Left ventricle myocardium inferior (tissue), 1 donor: ENCODE results near the gene SYNDIG1. TPM values are rescaled to one million over a fixed set of nuclear protein-coding genes. Genes with fewer than 3 reads are reported as not detected.

Experiments
- DNase-seq: peaks from one replicate; pipeline ENCODE4 v3.0.0-alpha.2; 2020
- H3K27ac ChIP-seq: fragments of 200-600 bp; replicated peaks from 2 replicates; pipeline ENCODE4 v1.8.0; 2021
- H3K27me3 ChIP-seq: fragments of 200-600 bp; 2 replicates; pipeline ENCODE4 v1.8.0; 2021; ENCODE audit warnings: low read depth
- H3K36me3 ChIP-seq: fragments of 200-600 bp; 2 replicates; pipeline ENCODE4 v1.8.0; 2021
- H3K4me1 ChIP-seq: fragments of 200-600 bp; 2 replicates; pipeline ENCODE4 v1.8.0; 2021
- H3K4me3 ChIP-seq: fragments of 200-600 bp; 2 replicates; pipeline ENCODE4 v1.8.0; 2021; ENCODE audit warnings: mild to moderate bottlenecking, moderate library complexity
- H3K9me3 ChIP-seq: fragments of 200-600 bp; replicated peaks from 2 replicates; pipeline ENCODE4 v1.8.0; 2021
- CTCF ChIP-seq: fragments of 200-600 bp; IDR thresholded peaks from 2 replicates; pipeline ENCODE4 v1.8.0; 2021; ENCODE audit warnings: antibody characterized with exemption, mild to moderate bottlenecking, borderline replicate concordance
- intact Hi-C: fragments of 100-400 bp; cut with micrococcal nuclease; formaldehyde crosslinking; loops from one replicate; pipeline ENCODE4 v1.11.0; 2022
- total RNA-seq: library from RNA; stranded (reverse); fragmentation: NEBNext Ultra II Directional; extraction: Animal tissue kit (Norgen Biotek cat#: 25700); gene quantifications from one replicate; pipeline ENCODE4 v1.2.1, GENCODE V29; 2021
- donor health status: DM: no; HTN: yes; CAD: no; lungs with severe emphysema.

SYNDIG1 gene
- total RNA-seq, 1 donor from 2014 or later: 21.4 TPM

GRCh38 chr20:24452498-24453127 is 16.8 kb upstream of the SYNDIG1 start:
- Histone ChIP-seq H3K27me3 (peaks cover 48% of the 10 kb centered on the region), H3K4me1 (no peaks in the 10 kb centered on the region), H3K9me3 (no peaks in the 10 kb centered on the region), H3K27ac (no peak overlapping the region), H3K36me3 (no peaks in the 10 kb centered on the region), H3K4me3 (no peak overlapping the region)
- no peak for DNase-seq
- no peak for TF ChIP-seq CTCF
- intact Hi-C loops: no loop called here

GRCh38 chr20:24453869-24454268 is 15.6 kb upstream of the SYNDIG1 start:
- no peaks in the 10 kb centered on the region for H3K4me1 ChIP-seq
- TF ChIP-seq CTCF: no peak
- H3K27me3 ChIP-seq: peaks cover 47% of the 10 kb centered on the region
- H3K4me3 ChIP-seq: no peak overlapping the region
- intact Hi-C loops: no loop called here
- no peak for DNase-seq
- no peak overlapping the region for H3K27ac ChIP-seq
- no peaks in the 10 kb centered on the region for H3K9me3 ChIP-seq
- no peaks in the 10 kb centered on the region for H3K36me3 ChIP-seq

- no peak for TF ChIP-seq CTCF
- peaks cover 47% of the 10 kb centered on the region for H3K27me3 ChIP-seq
- intact Hi-C loops: no loop called here
Observed at GRCh38 chr20:24455081-24455480, 14.3 kb upstream of the SYNDIG1 start.

GRCh38 chr20:24456398-24456781 is 13.0 kb upstream of the SYNDIG1 start:
- TF ChIP-seq CTCF: no peak
- no peaks in the 10 kb centered on the region for H3K9me3 ChIP-seq
- DNase-seq: no peak
- H3K27me3 ChIP-seq: peaks cover 47% of the 10 kb centered on the region
- intact Hi-C loops: no loop called here
- no peaks in the 10 kb centered on the region for H3K4me1 ChIP-seq
- H3K4me3 ChIP-seq: no peak overlapping the region
- H3K36me3 ChIP-seq: no peaks in the 10 kb centered on the region
- H3K27ac ChIP-seq: no peak overlapping the region

More at GRCh38 chr20:24455081-24455480, 14.3 kb upstream of the SYNDIG1 start:
- no peaks in the 10 kb centered on the region for H3K4me1 ChIP-seq
- no peak for DNase-seq
- no peak overlapping the region for H3K27ac ChIP-seq
- H3K36me3 ChIP-seq: no peaks in the 10 kb centered on the region
- H3K9me3 ChIP-seq: no peaks in the 10 kb centered on the region
- H3K4me3 ChIP-seq: no peak overlapping the region

- no peak for DNase-seq
- H3K36me3 ChIP-seq: no peaks in the 10 kb centered on the region
- no peak for TF ChIP-seq CTCF
- H3K27me3 ChIP-seq: peaks cover 30% of the 10 kb centered on the region
- no peaks in the 10 kb centered on the region for H3K9me3 ChIP-seq
- H3K4me1 ChIP-seq: no peaks in the 10 kb centered on the region
- intact Hi-C loops: no loop called here
- H3K4me3 ChIP-seq: no peak overlapping the region
- H3K27ac ChIP-seq: no peak overlapping the region
Observed at GRCh38 chr20:24458436-24458835, 11.0 kb upstream of the SYNDIG1 start.
